ENCODE data around the gene NOS3. TPM values are rescaled to one million over a fixed set of nuclear protein-coding genes. Genes with fewer than 3 reads are reported as not detected.
A peak's percentile ranks its signal among the peaks of the same experiment; 100 is the strongest.
"Not testable (repeated sequence)": the region's sequence is repeated elsewhere in the genome, so short reads cannot be mapped to it uniquely, and the experiment has no call there.

NOS3 gene
- total RNA-seq, 2 experiments from 2014 or later, result 21.6 to 22.3 TPM

GRCh38 chr7:151008511-151009323 lies 17.9 kb downstream of the NOS3 start:
- Mint-ChIP-seq H3K9me3 (no peaks in the 10 kb centered on the region), H3K4me1 (peaks cover 64% of the 10 kb centered on the region), H3K27ac (peak overlapping the region; percentile 93), H3K27me3 (no peaks in the 10 kb centered on the region), H3K4me3 (peak overlapping the region; percentile 74), H3K36me3 (ENCODE audit: low read depth) (peaks cover 17% of the 10 kb centered on the region)
- DNase-seq, result peak; percentile 70
- ChIA-PET CTCF (interaction anchor here (0.6 to 6.3 kb wide), 21 partner anchors 11 to 222 kb away, joined by 3 to 79 read pairs (median 4); partner anchors contain the start of genes ABCB8, ATG9B and FASTK), POLR2A (interaction anchor here (1.2 kb wide), 1 partner anchor 19 kb away, joined by 3 read pairs; the partner anchor contains the start of gene ABCB8)

- H3K4me1 Mint-ChIP-seq, result peaks cover 70% of the 10 kb centered on the region
- peaks cover 21% of the 10 kb centered on the region for H3K36me3 Mint-ChIP-seq (ENCODE audit: low read depth)
- POLR2A ChIA-PET, result no interaction called here
- DNase-seq, result no peak
- no peak overlapping the region for H3K4me3 Mint-ChIP-seq
- H3K9me3 Mint-ChIP-seq, result no peaks in the 10 kb centered on the region
- no peaks in the 10 kb centered on the region for H3K27me3 Mint-ChIP-seq
- H3K27ac Mint-ChIP-seq, result peak overlapping the region; percentile 94
- CTCF ChIA-PET, result interaction anchor here (0.6 to 6.3 kb wide), 17 partner anchors 11 to 223 kb away, joined by 3 to 79 read pairs (median 4); partner anchors contain the start of genes ABCB8, ATG9B and FASTK
These were observed 18.7 kb downstream of the NOS3 start for GRCh38 chr7:151009327-151010036.

- peaks cover 23% of the 10 kb centered on the region for H3K36me3 Mint-ChIP-seq (ENCODE audit: low read depth)
- H3K9me3 Mint-ChIP-seq, result no peaks in the 10 kb centered on the region
- H3K27me3 Mint-ChIP-seq, result no peaks in the 10 kb centered on the region
- no peak for DNase-seq
- CTCF ChIA-PET, result interaction anchor here (1.0 to 6.3 kb wide), 14 partner anchors 10 to 101 kb away, joined by 3 to 79 read pairs (median 4); partner anchors contain the start of genes ABCB8, ATG9B and FASTK
- H3K4me1 Mint-ChIP-seq, result peaks cover 75% of the 10 kb centered on the region
- POLR2A ChIA-PET, result interaction anchor here (1.4 kb wide), 1 partner anchor 71 kb away, joined by 4 read pairs; the partner anchor contains the start of gene FASTK
- H3K27ac Mint-ChIP-seq, result peak overlapping the region; percentile 94
- H3K4me3 Mint-ChIP-seq, result peak overlapping the region; percentile 70
These were observed 19.2 kb downstream of the NOS3 start for GRCh38 chr7:151010037-151010306.

- peak; percentile 57 for DNase-seq
- H3K4me3 Mint-ChIP-seq, result peak overlapping the region; percentile 70
- H3K27ac Mint-ChIP-seq, result peak overlapping the region; percentile 94
- H3K36me3 Mint-ChIP-seq (ENCODE audit: low read depth), result peaks cover 28% of the 10 kb centered on the region
- no peaks in the 10 kb centered on the region for H3K27me3 Mint-ChIP-seq
- ChIA-PET CTCF (interaction anchor here (0.6 to 6.3 kb wide), 14 partner anchors 10 to 116 kb away, joined by 3 to 79 read pairs (median 4); partner anchors contain the start of genes ABCB8 and ATG9B), POLR2A (interaction anchor here (0.7 to 1.4 kb wide), 2 partner anchors 70 to 1387 kb away, joined by 3 to 4 read pairs; partner anchors contain the start of gene FASTK)
- H3K9me3 Mint-ChIP-seq, result no peaks in the 10 kb centered on the region
- H3K4me1 Mint-ChIP-seq, result peaks cover 80% of the 10 kb centered on the region
These were observed 19.7 kb downstream of the NOS3 start for GRCh38 chr7:151010307-151011096.

- ChIA-PET POLR2A (interaction anchor here (0.7 to 1.4 kb wide), 2 partner anchors 70 to 1387 kb away, joined by 3 to 4 read pairs; partner anchors contain the start of gene FASTK), CTCF (interaction anchor here (0.6 to 6.3 kb wide), 11 partner anchors 9 to 116 kb away, joined by 3 to 79 read pairs (median 3); partner anchors contain the start of genes ABCB8 and ATG9B)
- Mint-ChIP-seq H3K36me3 (ENCODE audit: low read depth) (peaks cover 28% of the 10 kb centered on the region), H3K27ac (peak overlapping the region; percentile 94), H3K9me3 (no peaks in the 10 kb centered on the region), H3K4me1 (peaks cover 85% of the 10 kb centered on the region), H3K27me3 (no peaks in the 10 kb centered on the region), H3K4me3 (peak overlapping the region; percentile 70)
- no peak for DNase-seq
These were observed 20.2 kb downstream of the NOS3 start for GRCh38 chr7:151011097-151011409.

- CTCF ChIA-PET, result interaction anchor here (1.0 to 6.3 kb wide), 6 partner anchors 9 to 112 kb away, joined by 3 to 79 read pairs (median 8); partner anchors contain the start of genes ABCB8 and ATG9B
- DNase-seq, POLR2A ChIA-PET, H3K27me3 Mint-ChIP-seq, H3K9me3 Mint-ChIP-seq: not testable (repeated sequence)
- peak overlapping the region; percentile 92 for H3K27ac Mint-ChIP-seq
- peak overlapping the region; percentile 62 for H3K4me3 Mint-ChIP-seq
- peaks cover 86% of the 10 kb centered on the region for H3K4me1 Mint-ChIP-seq
- H3K36me3 Mint-ChIP-seq (ENCODE audit: low read depth), result peaks cover 28% of the 10 kb centered on the region
These were observed 20.8 kb downstream of the NOS3 start for GRCh38 chr7:151011616-151012015.

- Mint-ChIP-seq H3K4me3 (peak overlapping the region; percentile 62), H3K27ac (peak overlapping the region; percentile 92), H3K27me3 (no peaks in the 10 kb centered on the region), H3K4me1 (peaks cover 90% of the 10 kb centered on the region), H3K36me3 (ENCODE audit: low read depth) (peaks cover 28% of the 10 kb centered on the region), H3K9me3 (no peaks in the 10 kb centered on the region)
- no peak for DNase-seq
- CTCF ChIA-PET, result interaction anchor here (0.7 to 6.3 kb wide), 8 partner anchors 8 to 100 kb away, joined by 3 to 79 read pairs (median 4); partner anchors contain the start of genes ABCB8 and ATG9B
- POLR2A ChIA-PET, result no interaction called here
These were observed 21.3 kb downstream of the NOS3 start for GRCh38 chr7:151012031-151012692.

- Mint-ChIP-seq H3K27ac (peak overlapping the region; percentile 92), H3K27me3 (peaks cover 3% of the 10 kb centered on the region), H3K36me3 (ENCODE audit: low read depth) (peaks cover 27% of the 10 kb centered on the region), H3K4me1 (peaks cover 90% of the 10 kb centered on the region), H3K9me3 (no peaks in the 10 kb centered on the region), H3K4me3 (peak overlapping the region; percentile 57)
- POLR2A ChIA-PET, result no interaction called here
- no peak for DNase-seq
- CTCF ChIA-PET, result interaction anchor here (0.8 to 6.1 kb wide), 9 partner anchors 15 to 77 kb away, joined by 3 to 28 read pairs (median 5); partner anchors contain the start of genes ABCB8 and SLC4A2
These were observed 22.1 kb downstream of the NOS3 start for GRCh38 chr7:151012911-151013347.

GRCh38 chr7:151013356-151013732 lies 22.5 kb downstream of the NOS3 start:
- Mint-ChIP-seq H3K4me1 (peaks cover 90% of the 10 kb centered on the region), H3K27ac (peak overlapping the region; percentile 99), H3K36me3 (ENCODE audit: low read depth) (peaks cover 25% of the 10 kb centered on the region), H3K27me3 (peaks cover 7% of the 10 kb centered on the region), H3K4me3 (peak overlapping the region; percentile 93), H3K9me3 (no peaks in the 10 kb centered on the region)
- CTCF ChIA-PET, result interaction anchor here (0.6 to 2.7 kb wide), 13 partner anchors 9 to 214 kb away, joined by 3 to 11 read pairs (median 3); partner anchors contain the start of genes ABCB8, ABCF2, ATG9B and SLC4A2
- no peak for DNase-seq
- POLR2A ChIA-PET, result no interaction called here

GRCh38 chr7:151013733-151014497 lies 23.1 kb downstream of the NOS3 start:
- no peaks in the 10 kb centered on the region for H3K9me3 Mint-ChIP-seq

GRCh38 chr7:151014950-151015349 lies 24.1 kb downstream of the NOS3 start:
- Mint-ChIP-seq H3K4me3 (peak overlapping the region; percentile 93), H3K36me3 (ENCODE audit: low read depth) (peaks cover 25% of the 10 kb centered on the region), H3K9me3 (no peaks in the 10 kb centered on the region), H3K4me1 (peaks cover 89% of the 10 kb centered on the region), H3K27ac (peak overlapping the region; percentile 99), H3K27me3 (peaks cover 19% of the 10 kb centered on the region)
- peak; percentile 56 for DNase-seq
- ChIA-PET POLR2A (no interaction called here), CTCF (interaction anchor here (1.0 to 2.4 kb wide), 4 partner anchors 17 to 109 kb away, joined by 3 to 11 read pairs (median 6); partner anchors contain the start of gene SLC4A2)

More at GRCh38 chr7:151013733-151014497, 23.1 kb downstream of the NOS3 start:
- ChIA-PET POLR2A (no interaction called here), CTCF (interaction anchor here (0.6 to 2.7 kb wide), 16 partner anchors 8 to 508 kb away, joined by 3 to 11 read pairs (median 3); partner anchors contain the start of genes ABCB8, ABCF2, ATG9B and SLC4A2)
- peaks cover 11% of the 10 kb centered on the region for H3K27me3 Mint-ChIP-seq
- H3K36me3 Mint-ChIP-seq (ENCODE audit: low read depth), result peaks cover 25% of the 10 kb centered on the region
- peak; percentile 96 for DNase-seq
- H3K4me3 Mint-ChIP-seq, result peak overlapping the region; percentile 93
- peaks cover 88% of the 10 kb centered on the region for H3K4me1 Mint-ChIP-seq
- H3K27ac Mint-ChIP-seq, result peak overlapping the region; percentile 99
